ENCODE results near the gene RNF2.

DNA sequence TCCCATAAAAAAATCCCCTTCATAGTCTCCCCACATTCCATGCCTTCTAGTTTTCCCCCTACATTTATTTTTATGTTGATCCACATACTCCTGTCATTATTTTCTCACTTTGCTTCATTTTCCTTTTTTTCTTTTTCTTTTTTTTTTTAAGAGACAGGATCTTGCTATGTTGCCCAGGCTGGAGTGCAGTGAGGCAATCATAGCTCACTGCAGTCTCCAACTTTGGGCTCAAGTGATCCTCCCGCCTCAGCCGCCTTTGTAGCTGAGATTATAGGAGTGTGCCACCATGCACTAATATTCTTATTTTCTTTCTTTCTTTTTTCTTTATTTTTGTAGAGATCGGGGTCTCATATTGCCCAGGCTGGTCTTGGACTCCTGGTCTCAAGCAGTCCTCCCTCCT is 7.8 kb downstream of the RNF2 start:
- TF ChIP-seq EZH2 (IDR thresholded peaks at IDR 0.05; ENCODE audit: borderline replicate concordance, low read length) (no peak), CTCF (conservative IDR thresholded peaks at IDR 0.05 in 1 of 2, IDR thresholded peaks at IDR 0.05 in 1 of 2; ENCODE audit: extremely low read depth in 1 of 2, insufficient read depth in 1 of 2, low read depth in 1 of 2, low read length in 2 of 2) (no peak)
